ENCODE measurements around the gene OTOG. TPM values are rescaled to one million over a fixed set of nuclear protein-coding genes. Genes with fewer than 3 reads are reported as not detected.

Gene OTOG
- total RNA-seq, 4 donors from 2014 or later = 0.09 TPM; not detected in 3

DNA sequence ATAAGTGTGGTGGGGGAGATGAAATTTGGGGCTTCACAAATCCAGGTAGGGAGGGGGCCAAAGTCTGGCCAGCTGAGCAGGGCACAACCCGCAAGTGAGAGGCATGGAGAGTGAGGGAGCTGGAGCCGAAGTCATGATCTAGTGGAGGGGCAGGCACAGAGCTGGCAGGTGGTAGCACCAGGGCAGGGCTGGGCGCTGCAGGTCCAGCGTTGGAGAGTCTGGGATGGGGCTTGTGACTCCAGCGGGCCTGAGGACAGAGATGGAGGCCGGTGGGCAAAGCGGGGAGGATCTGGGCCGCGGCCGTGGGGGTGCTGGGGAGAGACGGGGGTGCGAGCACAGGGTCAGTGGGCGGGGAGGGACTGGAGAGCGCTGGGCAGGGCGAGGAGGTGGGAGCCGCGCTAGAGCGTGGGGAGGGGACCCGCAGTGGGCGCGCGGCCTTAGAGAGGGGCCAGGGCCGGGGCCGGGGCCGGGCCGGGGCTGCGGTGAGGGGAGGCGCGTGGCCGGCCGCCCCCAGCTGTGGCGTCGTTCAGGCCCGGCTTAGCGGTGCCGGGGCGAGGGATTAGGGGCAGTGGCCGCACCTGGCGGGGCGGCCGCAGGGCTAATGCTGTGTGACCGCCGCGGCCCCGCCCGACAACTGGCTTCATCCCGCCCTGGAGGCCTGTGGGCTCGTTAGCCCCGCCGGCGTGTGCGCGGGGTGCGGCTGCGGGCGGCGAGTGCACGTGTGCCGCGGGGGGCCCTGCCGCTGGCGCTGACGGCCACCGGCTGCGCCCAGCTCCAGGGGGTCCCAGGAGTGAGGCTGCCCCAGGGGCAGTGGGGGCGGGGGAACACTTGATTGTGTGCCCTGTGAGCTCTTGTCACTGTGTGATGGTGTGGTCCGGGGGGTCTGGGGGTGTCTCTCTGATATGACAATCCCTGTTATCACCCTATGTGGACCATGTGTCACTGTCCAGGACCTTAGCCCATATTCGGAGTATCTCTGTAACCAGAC is 148.7 kb downstream of the OTOG start:
- peaks cover 0 to 7% of the 10 kb centered on the region in 2 donors for H3K27me3 ChIP-seq
- TF ChIP-seq, protein P1, sequence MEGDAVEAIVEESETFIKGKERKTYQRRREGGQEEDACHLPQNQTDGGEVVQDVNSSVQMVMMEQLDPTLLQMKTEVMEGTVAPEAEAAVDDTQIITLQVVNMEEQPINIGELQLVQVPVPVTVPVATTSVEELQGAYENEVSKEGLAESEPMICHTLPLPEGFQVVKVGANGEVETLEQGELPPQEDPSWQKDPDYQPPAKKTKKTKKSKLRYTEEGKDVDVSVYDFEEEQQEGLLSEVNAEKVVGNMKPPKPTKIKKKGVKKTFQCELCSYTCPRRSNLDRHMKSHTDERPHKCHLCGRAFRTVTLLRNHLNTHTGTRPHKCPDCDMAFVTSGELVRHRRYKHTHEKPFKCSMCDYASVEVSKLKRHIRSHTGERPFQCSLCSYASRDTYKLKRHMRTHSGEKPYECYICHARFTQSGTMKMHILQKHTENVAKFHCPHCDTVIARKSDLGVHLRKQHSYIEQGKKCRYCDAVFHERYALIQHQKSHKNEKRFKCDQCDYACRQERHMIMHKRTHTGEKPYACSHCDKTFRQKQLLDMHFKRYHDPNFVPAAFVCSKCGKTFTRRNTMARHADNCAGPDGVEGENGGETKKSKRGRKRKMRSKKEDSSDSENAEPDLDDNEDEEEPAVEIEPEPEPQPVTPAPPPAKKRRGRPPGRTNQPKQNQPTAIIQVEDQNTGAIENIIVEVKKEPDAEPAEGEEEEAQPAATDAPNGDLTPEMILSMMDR (IDR thresholded peaks at IDR 0.05) = no peak
- no peak for TF ChIP-seq POLR2A (IDR thresholded peaks at IDR 0.05)

GRCh38 chr11:17696741-17697140 is 149.7 kb downstream of the OTOG start:
- H3K4me1 ChIP-seq = no peaks in the 10 kb centered on the region
- H3K27me3 ChIP-seq = peaks cover 0 to 7% of the 10 kb centered on the region in 2 donors
- no peaks in the 10 kb centered on the region for H3K9me3 ChIP-seq
- no peak for TF ChIP-seq POLR2A (IDR thresholded peaks at IDR 0.05)
- TF ChIP-seq, protein P1 (IDR thresholded peaks at IDR 0.05) = no peak
- no peak overlapping the region for H3K4me3 ChIP-seq
- no peaks in the 10 kb centered on the region for H3K36me3 ChIP-seq
- no peak for DNase-seq
- H3K27ac ChIP-seq = no peak overlapping the region

More for the DNA sequence above, 148.7 kb downstream of the OTOG start:
- Histone ChIP-seq H3K4me1 (no peaks in the 10 kb centered on the region), H3K36me3 (no peaks in the 10 kb centered on the region), H3K4me3 (no peak overlapping the region), H3K9me3 (no peaks in the 10 kb centered on the region), H3K27ac (no peak overlapping the region)
- no peak for DNase-seq

Other genes starting within 250 kb of the OTOG start
- gene NCR3LG1, start 195.5 kb upstream of the OTOG start, total RNA-seq = 10 to 100 TPM in 3 of 4 donors, 1 to 10 TPM in 1; 3.3 to 25.7 (median 15.0) TPM
- 1 to 10 TPM in 3 of 4 donors, not detected in 1; 1.7 to 6.0 (median 3.2) TPM for gene KCNJ11, start 158.6 kb upstream of the OTOG start, total RNA-seq
- gene ABCC8, start 70.4 kb upstream of the OTOG start, total RNA-seq = 100 to 1,000 TPM in 1 of 4 donors, 10 to 100 TPM in 2, 1 to 10 TPM in 1; 7.4 to 301 (median 19.2) TPM
- gene USH1C, start 2.8 kb upstream of the OTOG start, total RNA-seq = 100 to 1,000 TPM in 3 of 4 donors, 10 to 100 TPM in 1; 90.8 to 302 (median 245) TPM
- not detected for gene MYOD1, start 172.3 kb downstream of the OTOG start, total RNA-seq
- 1 to 10 TPM in 1 of 4 donors, under 1 TPM in 1, not detected in 2; 0.13 to 9.9 TPM for gene KCNC1, start 187.5 kb downstream of the OTOG start, total RNA-seq

Data from Peyer's patch (tissue), 4 donors.